SIG-M5 treated with dmso at 0.1 percent for 504 hours (cell line): ENCODE data around the gene TLL2.

Experiments
- DNase-seq: peaks from one replicate; lab custom pipeline; 2025; ENCODE audit not compliant: unreplicated experiment; lab: John Stamatoyannopoulos, UW

TLL2 gene

DNA sequence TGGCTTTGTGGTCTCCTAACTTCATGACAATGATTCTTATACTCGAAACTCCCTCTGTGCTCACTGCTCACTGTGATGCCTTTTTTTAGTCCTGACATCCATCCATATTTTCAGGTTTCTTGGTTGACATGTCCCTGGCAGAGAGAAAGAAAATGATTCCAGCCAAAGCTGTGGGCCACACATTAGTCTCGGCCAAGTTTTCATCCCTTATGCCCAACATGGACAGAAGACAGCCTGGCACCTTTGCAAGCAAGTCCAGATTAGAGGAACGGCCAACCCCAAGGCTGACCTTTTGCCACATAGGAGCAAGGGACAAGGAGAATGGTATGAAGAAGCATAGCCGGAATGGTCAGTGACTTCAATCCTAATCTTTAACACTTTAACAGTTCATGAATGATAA lies 146.3 kb downstream of the TLL2 start:
- DNase-seq: no peak

GRCh38 chr10:96366508-96366907 lies 147.2 kb downstream of the TLL2 start:
- no peak for DNase-seq

DNA sequence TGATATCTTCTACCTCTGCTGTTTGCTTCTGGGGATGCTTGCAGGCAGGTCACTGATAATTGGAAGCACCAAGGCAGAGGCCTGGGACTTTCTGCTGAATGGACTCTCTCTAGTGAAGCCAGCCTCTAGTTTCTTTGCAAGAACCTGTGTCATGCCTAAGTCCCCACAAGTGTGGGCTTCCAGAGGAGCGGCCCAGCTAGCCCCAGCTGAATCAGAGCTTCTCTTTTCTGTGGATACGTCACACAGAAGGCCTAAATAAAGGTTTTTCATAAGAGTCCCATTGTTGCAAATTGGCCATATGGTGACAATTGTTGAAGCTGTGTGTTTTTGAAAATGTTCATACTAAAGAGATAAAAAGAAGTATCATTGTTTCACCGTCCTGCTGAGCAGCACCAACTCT lies 148.2 kb downstream of the TLL2 start:
- no peak for DNase-seq

DNA sequence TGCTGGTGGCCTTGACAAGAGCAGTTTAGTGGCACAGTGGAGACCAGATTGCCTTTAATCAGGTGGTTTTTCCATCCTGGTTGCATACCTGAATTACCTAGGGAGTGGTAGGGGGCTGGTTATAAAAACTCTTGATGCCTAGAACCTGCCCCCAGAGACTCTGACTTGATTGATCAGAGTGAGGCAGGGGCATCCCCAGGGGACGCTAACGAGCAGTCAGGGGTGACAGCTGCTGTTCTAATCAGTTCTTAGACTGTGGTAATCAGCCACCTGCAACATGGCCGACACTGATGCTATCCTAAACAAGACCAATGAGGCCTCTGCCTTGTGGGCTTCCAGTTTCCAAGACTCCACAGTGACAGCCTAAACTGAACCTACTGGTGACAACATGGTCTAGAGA lies 153.0 kb downstream of the TLL2 start:
- no peak for DNase-seq

DNA sequence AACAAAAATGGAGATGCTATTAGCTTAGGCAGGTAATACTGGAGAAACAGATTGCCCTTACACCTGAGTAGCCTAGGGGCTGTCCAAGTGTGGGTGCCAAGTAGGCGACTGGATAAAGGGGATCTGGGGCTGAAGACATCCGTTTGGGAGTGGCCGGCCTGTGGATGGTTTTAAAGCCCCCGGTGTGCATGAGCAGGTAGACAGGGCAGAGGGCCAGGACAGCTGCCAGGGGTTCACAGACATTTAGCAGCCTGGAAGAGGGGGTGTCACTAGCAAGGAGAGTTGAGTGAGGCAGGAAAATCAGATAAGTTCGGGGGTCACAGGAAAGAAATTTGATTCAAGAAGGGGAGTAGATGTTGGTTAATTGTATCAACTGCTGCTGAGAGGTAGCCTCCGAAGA lies 153.4 kb downstream of the TLL2 start:
- no peak for DNase-seq

DNA sequence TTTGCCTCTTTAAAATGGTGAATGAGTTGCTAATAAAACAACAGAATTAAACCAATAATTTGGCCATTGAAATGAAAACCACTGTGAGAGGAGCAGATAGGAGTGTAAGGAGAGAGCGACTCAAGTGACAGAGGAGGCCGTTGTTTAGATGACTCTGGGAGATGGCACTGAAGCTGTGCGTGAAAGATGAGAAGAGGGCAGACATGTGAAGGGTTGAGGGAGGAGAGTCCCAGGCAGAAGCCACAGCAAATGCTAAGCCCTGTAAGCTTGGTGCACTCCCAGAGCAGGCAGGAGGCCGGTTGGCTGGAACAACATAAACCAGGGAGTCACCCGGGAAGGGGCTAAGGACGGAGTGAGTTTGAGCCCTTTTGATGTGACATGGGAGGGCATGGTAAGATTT lies 154.1 kb downstream of the TLL2 start:
- no peak for DNase-seq

DNA sequence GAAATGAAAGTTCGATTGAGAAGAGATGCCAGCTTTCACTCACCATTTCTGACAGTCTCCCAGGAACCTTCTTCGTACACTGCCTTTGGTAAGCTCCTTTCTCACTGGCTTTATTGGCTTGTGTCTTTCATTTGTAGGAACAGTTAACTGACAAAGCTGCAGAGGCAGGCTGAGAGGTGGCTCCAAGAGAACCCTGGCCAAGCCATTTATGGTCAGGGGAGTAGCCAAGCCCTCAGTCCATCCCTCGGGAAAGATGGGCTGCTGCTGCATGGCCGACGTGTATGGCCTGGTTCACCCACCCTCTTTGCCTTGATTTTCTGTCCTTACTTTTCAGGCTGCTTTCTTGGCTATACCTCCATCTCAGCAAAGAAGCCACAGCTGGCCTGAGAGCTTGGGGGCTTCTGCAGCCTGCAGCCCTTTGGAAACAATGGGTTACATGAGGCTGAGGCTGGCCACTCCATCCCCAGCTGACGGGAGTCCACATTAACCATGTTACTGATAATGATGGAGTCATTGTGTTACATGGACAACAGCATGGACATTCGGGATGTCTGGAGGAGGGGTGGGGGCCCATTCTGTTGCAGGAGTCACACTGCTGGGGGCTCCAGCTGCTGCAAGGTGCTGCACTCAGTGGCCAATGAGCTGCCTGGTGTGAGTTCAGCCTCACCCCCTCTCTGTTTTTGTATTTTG lies 154.7 kb downstream of the TLL2 start, which contains the start of gene OPALIN:
TSS of gene OPALIN (minus strand) at position 152 of the 690 bp plus-strand sequence. CDS start at position 46, 106 bp downstream.
- no peak for DNase-seq

DNA sequence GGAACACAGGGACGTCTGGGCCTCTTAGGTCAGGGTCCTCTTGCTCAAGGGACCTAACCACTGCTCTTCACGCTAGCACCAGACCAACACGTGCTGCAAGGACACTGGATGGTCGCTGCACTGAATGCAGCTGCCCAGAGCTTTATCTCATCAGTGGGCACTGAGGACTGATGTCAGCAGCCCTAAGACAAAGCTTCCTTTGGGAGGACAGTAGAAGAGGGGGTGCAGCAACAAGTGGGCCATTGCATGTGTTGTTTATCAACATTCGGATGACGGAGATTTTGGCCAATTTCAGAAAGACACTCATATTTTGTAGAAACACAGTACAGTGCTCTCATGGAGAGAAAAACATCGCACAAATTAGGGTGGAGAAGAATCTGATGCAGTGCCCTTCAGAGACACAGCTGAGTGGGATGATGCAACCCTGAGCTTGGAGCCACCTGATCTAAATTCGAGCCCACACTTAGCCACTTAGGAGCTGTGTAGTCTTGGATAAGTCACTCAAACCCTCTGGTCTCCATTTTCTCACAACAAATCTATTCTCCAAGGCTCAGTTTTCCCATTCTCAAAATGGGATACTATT lies 156.6 kb downstream of the TLL2 start:
- DNase-seq: no peak

- no peak for DNase-seq
Measured at GRCh38 chr10:96352582-96352981, 161.1 kb downstream of the TLL2 start.

- no peak for DNase-seq
Measured at GRCh38 chr10:96352027-96352426, 161.7 kb downstream of the TLL2 start.

- no peak for DNase-seq
Measured at GRCh38 chr10:96346295-96346694, 167.4 kb downstream of the TLL2 start.

- no peak for DNase-seq
Measured at GRCh38 chr10:96345222-96345621, 168.5 kb downstream of the TLL2 start.

- no peak for DNase-seq
Measured at GRCh38 chr10:96344178-96344577, 169.5 kb downstream of the TLL2 start.

- DNase-seq: no peak
Measured at GRCh38 chr10:96342402-96342801, 171.3 kb downstream of the TLL2 start.

DNA sequence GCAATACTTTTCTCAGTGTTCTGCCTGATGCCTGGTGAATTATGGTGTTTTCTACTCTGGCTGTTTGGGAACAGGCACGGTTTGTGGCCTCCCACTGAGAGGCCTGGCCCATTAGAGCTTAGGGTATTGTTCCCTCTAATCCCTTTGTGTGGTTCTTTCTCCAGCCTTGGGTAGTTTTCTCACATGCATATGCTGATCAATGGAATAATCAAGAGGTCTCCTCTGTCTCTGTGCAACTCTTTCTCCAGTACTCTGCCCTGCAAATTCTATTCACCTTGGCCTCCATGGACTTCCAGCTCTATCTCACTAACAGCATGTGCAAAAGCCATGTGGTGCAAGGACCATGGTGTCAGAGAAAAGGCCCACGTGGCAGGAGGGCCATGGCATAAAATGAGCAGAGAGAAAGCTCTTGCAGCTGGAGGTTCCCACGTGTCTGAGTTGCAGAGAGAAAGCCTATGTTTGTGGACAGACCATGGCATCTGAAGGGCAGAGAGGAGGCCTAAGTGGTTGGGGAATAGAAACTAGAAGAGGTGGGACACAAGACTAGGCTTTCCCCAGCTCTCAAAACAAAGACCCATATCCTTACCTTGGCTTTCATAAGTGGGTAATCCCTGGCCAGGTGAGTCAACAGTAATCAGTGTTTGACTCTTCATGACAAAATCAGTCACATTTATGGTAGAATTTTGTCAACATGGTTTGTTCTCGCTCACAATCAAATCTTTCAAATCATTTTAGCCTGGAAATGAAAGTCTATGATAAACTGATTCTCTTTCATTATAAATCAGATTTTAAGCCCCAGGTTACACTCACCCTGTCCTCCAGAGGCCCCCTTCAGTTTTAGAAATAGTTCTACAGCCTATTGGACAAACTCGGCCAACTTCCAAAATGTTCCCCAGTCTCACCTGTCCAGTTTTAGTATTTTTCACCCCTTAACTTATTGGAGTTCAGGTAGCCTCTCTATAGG lies 172.2 kb downstream of the TLL2 start:
- DNase-seq: no peak

DNA sequence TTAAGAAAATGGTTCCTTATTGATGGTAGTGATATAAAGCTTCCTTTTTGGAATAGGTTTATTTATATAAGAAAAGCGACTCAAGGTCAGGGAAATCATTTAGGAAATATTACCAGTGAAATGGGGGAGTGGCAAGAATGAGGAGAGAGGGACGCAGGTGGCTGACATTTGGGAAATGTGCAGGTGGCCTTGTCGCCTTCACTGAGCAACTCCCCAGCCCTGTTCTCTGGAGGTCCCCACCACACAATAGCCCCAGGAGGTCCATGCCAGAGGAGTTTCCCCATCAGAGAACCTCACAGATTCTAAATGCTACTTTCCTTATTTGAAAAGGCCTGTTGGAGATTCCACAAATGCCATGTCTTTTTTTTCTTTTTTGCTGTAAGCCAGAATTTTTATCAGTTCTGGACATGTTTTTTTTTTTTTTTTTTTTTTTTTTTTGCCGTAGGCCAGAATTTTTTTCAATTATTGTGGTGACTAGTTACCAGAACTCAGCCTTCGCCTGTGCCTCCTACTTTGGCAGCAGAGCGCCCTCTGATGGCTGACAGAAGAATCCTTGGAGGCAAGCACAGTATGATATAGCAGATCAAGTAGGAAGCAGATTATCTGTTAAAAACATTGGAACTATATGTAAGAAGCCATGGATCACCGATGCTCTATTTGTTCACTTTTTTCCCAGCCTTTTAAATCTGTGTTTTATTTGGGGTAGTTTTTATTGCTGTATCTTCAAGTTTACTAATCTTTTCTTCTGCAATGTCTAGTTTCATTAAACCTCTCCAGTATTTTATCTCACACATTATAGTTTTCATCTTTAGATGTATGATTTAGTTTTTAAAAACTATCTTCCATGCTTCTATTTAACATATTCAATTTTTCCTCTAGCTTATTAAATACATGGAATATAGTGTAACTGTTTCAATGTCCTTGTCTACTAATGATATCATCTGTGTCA lies 173.5 kb downstream of the TLL2 start:
- peak; percentile 65 for DNase-seq

DNA sequence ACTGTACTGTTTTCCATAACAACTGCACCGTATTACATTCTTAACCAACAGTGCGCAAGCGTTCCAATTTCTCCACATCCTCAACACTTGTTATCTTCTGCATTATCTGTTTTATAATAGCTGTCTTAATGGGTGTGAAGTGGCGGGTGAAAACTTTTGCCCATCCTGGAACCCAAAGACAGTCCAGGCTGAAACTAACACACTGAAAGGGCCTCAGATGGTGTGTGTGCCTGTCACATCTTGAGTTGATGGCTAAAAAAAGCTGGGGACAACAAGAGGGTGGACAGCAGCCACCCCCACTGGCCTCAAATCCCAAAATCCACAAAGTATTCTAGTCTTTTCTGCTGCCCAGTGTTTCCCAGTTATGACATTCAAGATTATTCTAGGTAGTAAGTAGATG lies 174.3 kb downstream of the TLL2 start:
- no peak for DNase-seq

- no peak for DNase-seq
Measured at GRCh38 chr10:96338279-96338925, 175.3 kb downstream of the TLL2 start.

DNA sequence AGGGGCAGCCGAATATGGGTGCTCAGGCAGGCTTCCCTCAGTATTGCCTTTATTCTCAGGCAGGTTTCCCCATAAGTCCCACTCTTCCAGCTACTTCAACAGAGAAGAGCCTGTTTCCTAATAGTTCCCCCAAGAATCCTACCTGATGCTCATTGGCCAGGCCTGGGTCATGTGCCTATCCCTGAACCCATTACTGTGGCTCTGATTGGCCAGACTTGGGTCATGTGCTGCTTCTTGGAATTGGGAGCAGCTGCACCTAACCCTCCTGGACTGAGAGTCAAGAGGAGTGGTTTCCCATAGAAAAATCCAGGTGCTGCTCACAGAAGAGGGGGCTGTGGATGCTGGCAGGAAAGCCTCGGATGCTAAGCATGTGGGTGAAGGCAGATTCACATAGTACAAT lies 176.6 kb downstream of the TLL2 start:
- DNase-seq: no peak
